CD1c-positive myeloid dendritic cell (primary cell): ENCODE measurements around the gene RNASE13.
"Not testable (repeated sequence)": the region's sequence is repeated elsewhere in the genome, so short reads cannot be mapped to it uniquely, and the experiment has no call there.

Experiments used
- DNase-seq: peaks from one replicate; pipeline ENCODE4 v3.0.0-alpha.2; 2016; ENCODE audit errors: extremely low spot score

RNASE13 gene

GRCh38 chr14:21023174-21023573, 11.4 kb downstream of the RNASE13 start:
- DNase-seq, result peak; percentile 76

DNA sequence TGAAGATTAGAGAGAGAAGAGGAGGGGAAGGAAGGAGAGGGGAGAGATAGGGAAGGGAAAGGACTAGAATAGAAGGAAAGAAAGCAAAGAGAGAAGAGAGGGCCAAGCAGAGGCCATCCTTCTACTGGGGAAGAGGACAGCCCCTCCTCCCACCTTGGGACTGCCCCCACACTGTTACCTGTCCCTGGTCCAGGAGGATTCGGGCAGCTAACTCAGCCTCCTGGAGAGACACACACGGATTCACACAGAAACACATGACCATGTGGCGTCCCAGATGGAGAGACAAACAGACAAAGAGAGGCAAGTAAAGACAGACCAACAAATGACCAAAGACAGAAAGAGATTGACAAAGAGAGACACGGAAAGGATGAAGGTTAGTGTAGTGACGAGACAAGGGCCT, 11.9 kb downstream of the RNASE13 start:
- DNase-seq, result no peak

GRCh38 chr14:21020977-21021545, 13.5 kb downstream of the RNASE13 start:
- no peak for DNase-seq

DNA sequence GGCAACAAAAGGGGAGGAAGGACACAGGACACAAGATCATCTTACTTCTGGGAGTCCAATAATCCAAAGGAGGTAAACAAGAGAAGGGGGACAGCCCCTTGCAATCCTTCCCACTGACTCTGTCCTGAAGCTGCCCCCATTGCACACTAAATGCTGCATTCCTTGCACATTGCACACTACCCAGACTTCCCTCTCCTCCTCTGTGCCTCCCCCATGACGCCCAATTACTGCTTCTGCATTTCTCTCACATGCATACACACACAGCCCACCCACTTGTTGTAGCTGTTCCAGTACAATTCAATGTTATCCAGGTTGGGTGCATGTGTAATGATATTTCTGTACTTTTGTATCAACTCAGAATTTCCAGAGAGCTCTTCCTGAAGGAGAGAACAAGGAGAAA, 15.2 kb downstream of the RNASE13 start:
- DNase-seq, result peak; percentile 75

GRCh38 chr14:21018781-21019180, 15.8 kb downstream of the RNASE13 start:
- peak; percentile 29 for DNase-seq

DNA sequence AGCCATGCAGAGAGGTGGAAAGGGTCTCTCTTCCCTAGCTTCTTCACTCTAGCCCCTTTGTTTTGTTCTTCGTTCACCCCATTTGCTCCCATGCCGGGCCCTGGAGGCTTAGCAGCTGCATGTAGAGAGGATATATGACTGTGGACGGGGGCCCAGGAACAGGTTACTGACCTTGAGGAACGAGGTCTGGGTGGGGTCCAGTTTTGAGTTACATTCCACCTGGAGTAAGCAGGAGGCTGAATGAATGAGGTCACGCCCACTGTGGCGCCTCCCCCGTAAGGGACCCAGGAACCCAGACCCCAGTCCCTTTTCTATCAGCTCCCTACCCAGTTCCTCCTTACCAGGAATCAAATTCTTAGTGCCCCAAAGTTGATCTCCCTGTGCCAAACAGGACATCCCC, 16.3 kb downstream of the RNASE13 start:
- DNase-seq, result no peak

- peak; percentile 33 for DNase-seq
Measured at GRCh38 chr14:21017528-21018245, 16.9 kb downstream of the RNASE13 start.

DNA sequence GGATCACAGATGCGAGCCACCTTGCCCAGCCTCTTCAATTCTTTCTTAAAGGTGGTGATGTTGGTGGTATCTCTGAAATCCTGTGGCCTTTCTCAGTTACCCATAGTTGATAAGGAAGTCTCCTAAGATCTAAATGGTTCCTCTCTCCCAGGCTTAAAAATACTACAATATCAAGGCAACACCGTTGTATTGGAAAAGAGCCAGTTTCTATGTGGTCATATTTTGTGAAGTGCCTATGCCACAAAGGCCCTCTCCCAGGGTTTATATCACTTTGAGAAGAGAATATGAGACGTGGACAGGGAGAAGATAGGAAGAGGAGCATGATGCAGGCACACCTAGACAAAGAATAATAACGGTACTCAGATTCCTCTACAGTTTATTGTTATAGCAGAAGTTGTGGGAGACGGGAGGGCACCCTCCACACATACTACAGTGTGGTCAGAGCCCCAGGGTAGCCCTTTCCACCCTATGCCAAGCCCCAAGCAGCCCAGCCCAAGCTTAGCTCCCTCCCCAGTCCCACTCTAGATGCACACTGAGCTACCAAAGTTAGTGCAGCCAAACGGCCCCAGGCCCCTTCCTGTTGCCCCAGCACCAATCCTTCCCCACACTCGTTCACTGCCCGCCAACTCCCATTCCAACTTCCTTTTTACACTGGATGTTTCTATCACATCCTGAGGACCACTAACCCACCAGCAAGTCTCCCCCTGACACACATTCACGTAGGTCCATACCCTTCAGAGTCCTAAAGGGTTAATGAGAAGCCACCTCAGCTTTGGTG, 18.0 kb downstream of the RNASE13 start:
- DNase-seq, result no peak

DNA sequence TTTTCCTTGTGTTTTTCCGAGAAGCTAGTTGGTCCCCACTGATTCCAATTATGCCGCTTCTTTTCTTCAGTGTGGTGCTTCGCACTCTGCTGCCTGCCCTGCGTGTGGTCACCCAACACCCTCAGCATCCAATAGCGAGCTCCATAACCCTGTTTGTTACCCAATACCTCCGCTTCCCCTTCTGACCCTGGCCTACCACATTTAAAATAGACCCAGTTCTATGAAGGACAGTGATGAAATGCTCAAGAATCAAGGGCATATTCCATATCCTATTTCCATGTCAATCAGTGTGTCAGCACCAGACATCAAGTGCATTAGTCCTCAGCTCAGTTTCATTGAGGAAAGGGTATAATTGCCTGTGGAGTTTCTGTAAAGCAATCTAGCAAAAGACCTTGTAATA, 19.3 kb downstream of the RNASE13 start:
- peak; percentile 66 for DNase-seq

DNA sequence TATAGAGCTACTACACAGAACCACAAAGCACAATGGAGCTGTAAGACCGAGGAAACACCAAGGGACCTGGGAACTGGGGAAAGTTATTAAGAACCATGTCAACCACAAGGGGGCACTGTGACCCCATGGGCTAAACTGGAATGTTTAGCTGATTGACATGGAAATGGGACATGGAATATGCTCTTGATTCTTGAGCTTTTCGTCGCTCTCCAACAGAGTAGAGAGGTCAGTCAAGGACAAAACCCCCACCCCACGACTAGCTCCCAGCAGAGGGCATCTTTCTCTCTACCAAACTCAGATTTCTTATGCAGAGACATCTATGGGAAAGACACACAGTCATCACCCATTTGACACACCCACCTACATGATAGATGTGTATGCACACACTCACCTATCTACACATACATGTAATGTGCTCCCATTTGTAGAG, 19.8 kb downstream of the RNASE13 start:
- DNase-seq, result peak; percentile 93

DNA sequence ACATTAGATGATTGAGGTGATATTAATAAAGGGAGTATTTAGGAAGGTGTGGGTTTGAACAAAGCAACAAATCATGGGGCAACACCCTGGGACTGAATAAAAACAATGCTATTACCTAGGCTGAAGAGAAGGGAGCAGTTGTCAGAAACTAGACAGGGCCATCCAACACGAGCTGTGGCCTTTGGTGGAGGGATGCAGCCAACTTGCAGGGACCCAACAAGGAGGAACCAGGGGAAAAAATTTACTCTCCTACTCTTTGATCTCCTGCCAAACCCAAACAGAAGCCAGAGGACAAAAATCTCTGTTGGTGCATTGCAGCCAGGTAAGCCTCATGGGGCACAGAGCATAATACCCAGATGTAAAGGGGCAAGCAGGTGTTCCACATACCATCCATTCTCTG, 23.5 kb downstream of the RNASE13 start:
- no peak for DNase-seq

- not testable (repeated sequence) for DNase-seq
Measured at GRCh38 chr14:21009721-21010120, 24.9 kb downstream of the RNASE13 start.

DNA sequence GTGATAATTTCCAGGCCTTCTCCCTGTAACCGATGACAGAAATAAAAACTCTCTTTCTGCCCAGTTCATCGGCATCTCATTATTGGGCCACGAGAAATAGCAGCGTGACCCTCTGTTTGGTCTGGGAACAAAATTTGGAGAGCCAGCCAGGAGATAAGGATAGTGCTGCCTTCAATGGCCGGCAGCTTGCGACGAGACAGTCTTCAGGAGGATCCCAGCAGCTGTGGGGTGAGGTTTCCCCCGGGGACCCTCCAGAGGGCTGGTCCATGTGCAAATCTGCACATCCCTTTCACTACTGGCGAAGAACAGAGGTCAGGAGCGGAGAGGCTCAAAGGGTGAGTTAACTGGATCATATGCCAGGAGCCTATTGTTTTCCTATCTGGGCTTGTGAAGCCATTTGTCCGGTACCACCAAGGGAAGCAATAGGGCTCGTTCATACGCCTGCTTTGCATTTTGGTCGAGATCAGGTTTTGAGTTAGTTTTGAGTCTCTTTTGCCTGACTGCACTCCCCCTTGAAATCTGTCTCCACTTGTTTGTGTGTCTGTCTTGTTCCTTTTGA, 30.7 kb downstream of the RNASE13 start:
- no peak for DNase-seq

GRCh38 chr14:21001218-21001617, 33.4 kb downstream of the RNASE13 start:
- DNase-seq, result no peak

DNA sequence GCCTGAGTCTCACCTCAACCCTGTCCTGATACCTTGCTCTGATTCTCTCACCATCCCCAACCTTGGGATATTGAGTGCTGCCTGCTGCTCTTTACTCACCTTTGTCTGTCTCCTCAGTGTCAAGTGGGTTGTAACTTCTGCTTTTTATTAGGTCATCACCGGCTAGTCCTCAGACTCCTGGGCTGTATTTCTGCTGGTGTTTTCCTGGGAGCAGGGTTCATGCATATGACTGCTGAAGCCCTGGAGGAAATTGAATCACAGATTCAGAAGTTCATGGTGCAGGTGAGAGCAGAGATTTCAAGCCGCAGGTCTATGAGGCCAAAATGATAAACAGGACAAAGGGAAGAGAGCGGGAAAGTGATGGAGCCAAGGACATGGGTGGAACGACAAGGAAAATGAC, 35.0 kb downstream of the RNASE13 start:
- DNase-seq, result no peak

GRCh38 chr14:20998674-20999366, 35.8 kb downstream of the RNASE13 start, which contains the start of gene SLC39A2:
Gene SLC39A2, plus strand, starts transcription at chr14:20999293. Its CDS starts 154 bp downstream, at chr14:20999447.
- no peak for DNase-seq

DNA sequence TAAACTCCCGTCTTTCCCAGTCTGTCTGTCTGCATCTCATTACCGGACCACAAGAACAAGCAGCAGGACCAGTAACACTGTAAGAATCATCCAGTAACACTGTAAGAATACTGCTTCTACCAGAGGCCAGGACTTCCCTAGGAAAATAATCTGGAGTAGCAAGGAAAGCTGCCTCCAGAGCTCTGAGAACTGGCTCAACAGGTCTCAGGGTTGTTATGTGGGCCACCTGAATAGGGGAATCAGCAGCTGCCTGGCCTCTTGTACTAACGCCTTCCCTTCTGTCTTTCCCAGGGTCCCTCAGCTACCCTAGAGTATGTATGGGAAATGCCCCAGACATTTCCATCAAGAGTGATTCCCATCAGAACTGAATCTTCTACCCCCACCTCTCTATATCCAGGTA, 36.5 kb downstream of the RNASE13 start:
- no peak for DNase-seq

- no peak for DNase-seq
Measured at GRCh38 chr14:20997564-20997963, 37.0 kb downstream of the RNASE13 start.

GRCh38 chr14:20997115-20997514, 37.5 kb downstream of the RNASE13 start:
- DNase-seq, result no peak

GRCh38 chr14:20996521-20996920, 38.1 kb downstream of the RNASE13 start:
- no peak for DNase-seq

DNA sequence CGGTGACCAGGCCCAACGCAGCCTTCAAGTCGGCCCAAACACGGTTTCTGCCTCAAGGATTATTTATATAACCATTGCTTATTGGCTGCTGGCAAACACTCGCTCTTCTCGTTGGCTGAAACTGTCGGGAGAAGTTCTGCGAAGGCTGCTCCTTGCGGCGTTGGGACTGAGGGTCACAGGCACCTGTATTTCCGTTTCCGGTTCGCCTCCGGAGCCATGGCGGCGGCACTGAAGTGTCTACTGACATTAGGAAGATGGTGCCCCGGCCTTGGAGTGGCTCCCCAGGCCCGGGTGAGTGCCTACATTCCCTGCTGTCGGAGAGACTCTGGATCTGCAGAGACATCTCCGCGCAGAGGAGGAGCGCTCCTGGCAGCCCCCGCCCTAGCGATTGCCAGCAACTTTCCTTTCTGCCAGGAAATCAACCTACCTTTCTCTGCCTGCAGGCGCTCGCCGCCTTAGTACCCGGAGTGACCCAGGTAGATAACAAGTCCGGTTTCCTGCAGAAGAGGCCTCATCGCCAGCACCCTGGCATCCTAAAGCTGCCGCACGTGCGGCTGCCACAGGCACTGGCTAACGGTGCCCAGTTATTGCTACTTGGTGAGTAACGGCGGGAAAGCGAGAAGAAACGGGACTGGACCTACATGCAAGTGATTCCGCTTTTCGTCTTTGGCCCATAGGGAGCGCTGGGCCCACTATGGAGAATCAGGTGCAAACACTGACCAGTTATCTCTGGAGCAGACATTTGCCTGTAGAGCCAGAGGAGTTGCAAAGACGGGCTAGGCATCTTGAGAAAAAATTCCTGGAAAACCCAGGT, 44.6 kb downstream of the RNASE13 start, which contains the start of gene METTL17:
TSS of gene METTL17 (plus strand) at position 194 of the 814 bp plus-strand sequence. CDS start at position 217, 23 bp downstream.
- peak; percentile 95 for DNase-seq
